Measurements from ENCODE around the gene LCN15.
"Not testable (repeated sequence)": the region's sequence is repeated elsewhere in the genome, so short reads cannot be mapped to it uniquely, and the experiment has no call there.

LCN15 gene

GRCh38 chr9:136713550-136713949 lies 50.8 kb downstream of the LCN15 start:
- peak overlapping the region; percentile 82 for H3K27ac ChIP-seq
- TF ChIP-seq CTCF (IDR thresholded peaks at IDR 0.05; ENCODE audit: low read depth, low read length), result no peak
- no peaks in the 10 kb centered on the region for H3K9me3 ChIP-seq (ENCODE audit: severe bottlenecking)
- no peaks in the 10 kb centered on the region for H3K27me3 ChIP-seq (ENCODE audit: insufficient read depth, low read depth, severe bottlenecking)
- peaks cover 14% of the 10 kb centered on the region for H3K36me3 ChIP-seq
- no peak for DNase-seq
- H3K4me3 ChIP-seq (ENCODE audit: low read depth, low read length), result peak overlapping the region; percentile 80

- no peak for TF ChIP-seq CTCF (IDR thresholded peaks at IDR 0.05; ENCODE audit: low read depth, low read length)
- DNase-seq, result no peak
- H3K4me3 ChIP-seq (ENCODE audit: low read depth, low read length), result peak overlapping the region; percentile 80
- peaks cover 14% of the 10 kb centered on the region for H3K36me3 ChIP-seq
- no peaks in the 10 kb centered on the region for H3K9me3 ChIP-seq (ENCODE audit: severe bottlenecking)
- peak overlapping the region; percentile 82 for H3K27ac ChIP-seq
- H3K27me3 ChIP-seq (ENCODE audit: insufficient read depth, low read depth, severe bottlenecking), result no peaks in the 10 kb centered on the region
Observed at GRCh38 chr9:136712690-136713544, 51.4 kb downstream of the LCN15 start.

GRCh38 chr9:136711751-136712689 lies 52.3 kb downstream of the LCN15 start, which contains the start of gene DIPK1B:
TSS of gene DIPK1B (plus strand) at chr9:136712572. CDS start at chr9:136712666, 94 bp downstream.
- DNase-seq, result peak; percentile 66
- Histone ChIP-seq H3K36me3 (peaks cover 14% of the 10 kb centered on the region), H3K27ac (peak within 1 kb of the TSS; percentile 82), H3K9me3 (ENCODE audit: severe bottlenecking) (no peaks in the 10 kb centered on the region), H3K4me3 (ENCODE audit: low read depth, low read length) (peak within 1 kb of the TSS; percentile 80), H3K27me3 (ENCODE audit: insufficient read depth, low read depth, severe bottlenecking) (no peaks in the 10 kb centered on the region)
- no peak for TF ChIP-seq CTCF (IDR thresholded peaks at IDR 0.05; ENCODE audit: low read depth, low read length)

GRCh38 chr9:136711219-136711648 lies 53.1 kb downstream of the LCN15 start:
- not testable (repeated sequence) for DNase-seq; H3K27ac ChIP-seq; H3K4me3 ChIP-seq (ENCODE audit: low read depth, low read length); H3K9me3 ChIP-seq (ENCODE audit: severe bottlenecking); H3K27me3 ChIP-seq (ENCODE audit: insufficient read depth, low read depth, severe bottlenecking)
- H3K36me3 ChIP-seq, result peaks cover 14% of the 10 kb centered on the region

- Histone ChIP-seq H3K27ac (no peak overlapping the region), H3K9me3 (ENCODE audit: severe bottlenecking) (no peaks in the 10 kb centered on the region), H3K36me3 (peaks cover 14% of the 10 kb centered on the region), H3K27me3 (ENCODE audit: insufficient read depth, low read depth, severe bottlenecking) (no peaks in the 10 kb centered on the region), H3K4me3 (ENCODE audit: low read depth, low read length) (no peak overlapping the region)
- no peak for TF ChIP-seq CTCF (IDR thresholded peaks at IDR 0.05; ENCODE audit: low read depth, low read length)
- no peak for DNase-seq
Observed at GRCh38 chr9:136710543-136710942, 53.8 kb downstream of the LCN15 start.
